GM18858 (cell line): ENCODE results near the gene VCAN.

Experiments used
- ATAC-seq: cut with Tn5 transposase; IDR thresholded peaks from one replicate; pipeline ENCODE4 v1.9.1; 2021; ENCODE audit not compliant: unreplicated experiment

Gene VCAN

DNA sequence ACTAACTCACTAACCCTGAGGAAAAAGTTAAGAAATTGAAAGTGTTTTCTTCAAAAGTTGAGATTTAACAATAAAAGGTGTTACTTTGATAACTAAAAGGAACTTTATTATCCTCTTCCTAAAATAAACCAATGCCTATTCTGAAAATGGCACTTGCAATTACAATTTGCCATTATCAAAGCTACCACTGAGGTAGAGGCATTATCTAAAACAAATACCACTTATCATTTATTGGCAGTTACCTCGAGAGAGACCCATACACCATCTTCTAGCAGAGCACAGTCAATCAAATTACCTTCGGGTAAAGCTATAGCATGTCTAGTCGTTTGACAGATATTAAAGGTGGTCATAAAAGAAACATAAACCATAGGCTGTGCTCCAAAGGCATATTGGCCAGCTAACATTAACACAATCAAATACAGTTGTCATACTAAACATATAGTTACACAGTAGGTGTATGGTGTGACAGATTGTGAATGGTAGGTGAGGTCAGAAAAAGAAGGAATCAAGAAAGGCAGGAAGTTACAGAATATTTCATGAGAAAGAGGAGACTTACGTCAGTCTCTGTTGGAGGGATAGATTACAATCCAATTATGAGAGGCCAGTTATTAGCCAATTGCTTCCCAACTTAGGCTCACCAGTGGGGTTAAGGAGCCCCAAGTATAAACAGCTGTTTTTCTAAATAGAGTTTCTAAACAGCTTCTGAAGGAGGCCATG lies 56.3 kb downstream of the VCAN start:
- ATAC-seq: no peak

DNA sequence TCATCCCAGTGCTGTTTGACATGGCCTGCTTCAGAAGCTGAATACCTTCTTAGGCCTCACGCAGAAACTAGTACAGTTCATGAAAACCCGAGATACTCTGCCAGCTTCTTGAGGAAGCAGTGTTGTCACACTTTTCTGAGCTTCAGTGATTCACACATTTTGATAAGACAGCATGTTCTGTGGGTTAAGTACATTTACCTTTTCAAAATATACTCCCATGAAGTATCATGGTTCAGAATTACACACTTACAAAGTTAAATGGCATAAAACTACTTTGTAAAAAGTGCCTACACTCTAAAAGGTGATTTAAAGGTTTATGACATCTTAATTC lies 56.9 kb downstream of the VCAN start:
- no peak for ATAC-seq

DNA sequence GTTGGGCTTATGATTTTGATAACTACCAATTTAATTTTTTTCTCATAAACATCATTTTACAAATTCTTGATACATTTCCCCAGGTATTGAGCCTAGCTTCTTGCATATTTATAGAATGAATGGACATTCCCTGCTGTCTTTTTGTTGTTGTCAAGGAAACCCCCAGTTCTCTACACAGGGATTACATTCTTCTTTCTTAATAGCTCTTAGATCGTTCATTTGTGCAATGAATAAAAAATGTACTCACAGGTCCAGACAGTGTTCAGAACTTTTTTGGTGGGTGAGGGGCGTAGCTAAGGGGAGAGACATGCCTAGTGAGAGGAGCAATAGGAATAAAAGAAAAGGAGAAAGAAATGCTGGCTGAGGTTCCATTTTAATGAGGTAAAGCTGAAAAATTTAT lies 58.6 kb downstream of the VCAN start:
- ATAC-seq: no peak

DNA sequence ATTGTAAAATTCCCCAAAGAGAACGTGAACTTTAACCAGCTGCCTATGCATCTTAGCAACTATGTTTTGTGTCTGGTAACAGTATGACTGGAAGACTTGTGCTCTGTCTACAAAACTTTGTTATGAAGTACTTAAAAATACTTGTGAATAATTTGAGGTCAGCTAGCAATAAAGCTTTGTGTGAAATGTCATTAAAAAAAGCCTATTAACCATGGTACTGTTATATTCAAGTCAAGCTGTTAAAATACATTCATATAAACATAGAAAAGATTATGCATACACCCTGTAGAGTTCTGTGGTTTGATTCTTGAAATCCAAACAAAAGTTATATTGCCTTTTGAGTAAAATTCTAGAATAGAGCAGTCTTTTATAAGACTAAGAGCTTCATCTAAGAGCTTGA lies 60.1 kb downstream of the VCAN start:
- ATAC-seq: no peak

DNA sequence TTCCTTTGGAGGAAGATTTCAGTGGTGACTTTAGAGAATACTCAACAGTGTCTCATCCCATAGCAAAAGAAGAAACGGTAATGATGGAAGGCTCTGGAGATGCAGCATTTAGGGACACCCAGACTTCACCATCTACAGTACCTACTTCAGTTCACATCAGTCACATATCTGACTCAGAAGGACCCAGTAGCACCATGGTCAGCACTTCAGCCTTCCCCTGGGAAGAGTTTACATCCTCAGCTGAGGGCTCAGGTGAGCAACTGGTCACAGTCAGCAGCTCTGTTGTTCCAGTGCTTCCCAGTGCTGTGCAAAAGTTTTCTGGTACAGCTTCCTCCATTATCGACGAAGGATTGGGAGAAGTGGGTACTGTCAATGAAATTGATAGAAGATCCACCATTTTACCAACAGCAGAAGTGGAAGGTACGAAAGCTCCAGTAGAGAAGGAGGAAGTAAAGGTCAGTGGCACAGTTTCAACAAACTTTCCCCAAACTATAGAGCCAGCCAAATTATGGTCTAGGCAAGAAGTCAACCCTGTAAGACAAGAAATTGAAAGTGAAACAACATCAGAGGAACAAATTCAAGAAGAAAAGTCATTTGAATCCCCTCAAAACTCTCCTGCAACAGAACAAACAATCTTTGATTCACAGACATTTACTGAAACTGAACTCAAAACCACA lies 67.4 kb downstream of the VCAN start:
- ATAC-seq: peak; percentile 95

DNA sequence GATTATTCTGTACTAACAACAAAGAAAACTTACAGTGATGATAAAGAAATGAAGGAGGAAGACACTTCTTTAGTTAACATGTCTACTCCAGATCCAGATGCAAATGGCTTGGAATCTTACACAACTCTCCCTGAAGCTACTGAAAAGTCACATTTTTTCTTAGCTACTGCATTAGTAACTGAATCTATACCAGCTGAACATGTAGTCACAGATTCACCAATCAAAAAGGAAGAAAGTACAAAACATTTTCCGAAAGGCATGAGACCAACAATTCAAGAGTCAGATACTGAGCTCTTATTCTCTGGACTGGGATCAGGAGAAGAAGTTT lies 67.9 kb downstream of the VCAN start:
- no peak for ATAC-seq

DNA sequence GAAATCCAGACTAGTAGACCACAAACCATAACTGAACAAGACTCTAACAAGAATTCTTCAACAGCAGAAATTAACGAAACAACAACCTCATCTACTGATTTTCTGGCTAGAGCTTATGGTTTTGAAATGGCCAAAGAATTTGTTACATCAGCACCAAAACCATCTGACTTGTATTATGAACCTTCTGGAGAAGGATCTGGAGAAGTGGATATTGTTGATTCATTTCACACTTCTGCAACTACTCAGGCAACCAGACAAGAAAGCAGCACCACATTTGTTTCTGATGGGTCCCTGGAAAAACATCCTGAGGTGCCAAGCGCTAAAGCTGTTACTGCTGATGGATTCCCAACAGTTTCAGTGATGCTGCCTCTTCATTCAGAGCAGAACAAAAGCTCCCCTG lies 68.6 kb downstream of the VCAN start:
- no peak for ATAC-seq

DNA sequence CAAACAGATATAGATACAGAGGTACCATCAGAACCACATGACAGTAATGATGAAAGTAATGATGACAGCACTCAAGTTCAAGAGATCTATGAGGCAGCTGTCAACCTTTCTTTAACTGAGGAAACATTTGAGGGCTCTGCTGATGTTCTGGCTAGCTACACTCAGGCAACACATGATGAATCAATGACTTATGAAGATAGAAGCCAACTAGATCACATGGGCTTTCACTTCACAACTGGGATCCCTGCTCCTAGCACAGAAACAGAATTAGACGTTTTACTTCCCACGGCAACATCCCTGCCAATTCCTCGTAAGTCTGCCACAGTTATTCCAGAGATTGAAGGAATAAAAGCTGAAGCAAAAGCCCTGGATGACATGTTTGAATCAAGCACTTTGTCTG lies 69.2 kb downstream of the VCAN start:
- ATAC-seq: no peak

DNA sequence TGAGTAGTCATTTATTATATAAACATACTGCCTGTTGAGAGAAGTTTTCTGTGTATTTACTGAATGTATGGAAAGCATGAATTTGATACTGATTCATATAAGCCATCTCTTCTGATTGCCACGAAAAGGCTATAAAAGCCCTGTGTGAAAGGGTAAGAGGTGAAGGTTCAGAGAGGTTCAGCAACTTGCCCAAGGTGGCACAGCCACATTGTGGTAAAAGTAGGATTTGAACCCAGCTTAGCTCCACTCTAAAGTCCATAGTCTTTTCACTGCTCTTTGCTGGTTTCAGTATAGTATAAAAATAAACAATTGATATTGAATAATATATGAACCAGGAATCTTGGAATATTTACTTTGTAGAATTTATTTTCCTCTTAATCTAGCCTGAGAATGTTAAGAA lies 71.3 kb downstream of the VCAN start:
- ATAC-seq: no peak

DNA sequence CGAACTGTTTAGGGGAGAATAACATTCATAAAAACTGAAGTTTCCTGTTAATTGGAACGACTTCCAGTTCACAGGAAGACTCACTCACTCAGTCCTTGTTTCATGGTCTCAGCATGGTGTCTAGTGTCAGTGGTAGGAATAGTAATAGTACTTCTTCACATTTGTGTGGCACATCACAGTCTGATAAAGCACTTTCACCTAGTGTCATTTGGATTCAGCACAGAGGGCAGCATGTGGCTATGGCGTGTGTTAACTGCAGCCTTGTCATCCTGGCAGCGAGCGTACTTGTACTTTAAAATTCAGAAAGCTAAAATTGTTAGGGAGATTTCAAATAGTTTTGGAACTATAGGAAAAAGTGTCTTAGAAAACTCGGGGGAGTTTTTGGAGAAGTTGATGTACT lies 72.4 kb downstream of the VCAN start:
- ATAC-seq: no peak

DNA sequence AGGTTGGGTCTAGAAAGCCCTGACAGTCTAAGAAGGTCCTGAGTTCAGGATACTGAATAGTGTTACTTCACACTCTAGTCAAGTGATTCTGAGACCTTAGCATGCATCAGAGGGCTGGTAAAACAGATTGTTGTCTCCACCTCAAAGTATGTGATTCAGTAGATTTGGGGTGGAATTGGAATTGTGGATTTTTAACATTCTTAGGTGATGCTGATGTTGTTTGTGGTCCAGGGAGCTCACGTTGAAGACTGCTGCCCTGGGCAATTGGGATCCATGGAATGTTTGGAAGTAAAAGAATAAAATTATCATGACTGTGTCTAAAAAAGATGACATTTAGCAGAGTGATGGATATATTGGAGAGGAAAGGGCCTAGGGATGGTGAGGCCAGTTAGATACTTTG lies 75.6 kb downstream of the VCAN start:
- ATAC-seq: no peak

DNA sequence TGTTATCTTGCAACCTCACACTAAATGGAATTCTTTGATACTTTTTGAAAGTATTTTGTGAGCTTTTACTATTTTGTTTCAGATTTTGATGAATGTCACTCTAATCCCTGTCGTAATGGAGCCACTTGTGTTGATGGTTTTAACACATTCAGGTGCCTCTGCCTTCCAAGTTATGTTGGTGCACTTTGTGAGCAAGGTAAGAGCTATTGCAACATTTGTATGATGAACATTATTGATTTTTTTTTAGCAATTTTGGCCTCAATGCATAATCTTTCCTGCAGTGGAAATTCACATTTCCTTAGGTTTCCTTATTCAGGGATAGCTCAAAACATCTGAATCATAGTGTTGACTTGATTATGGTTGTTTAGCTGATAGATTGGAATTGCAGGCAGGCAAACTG lies 76.3 kb downstream of the VCAN start:
- ATAC-seq: no peak

DNA sequence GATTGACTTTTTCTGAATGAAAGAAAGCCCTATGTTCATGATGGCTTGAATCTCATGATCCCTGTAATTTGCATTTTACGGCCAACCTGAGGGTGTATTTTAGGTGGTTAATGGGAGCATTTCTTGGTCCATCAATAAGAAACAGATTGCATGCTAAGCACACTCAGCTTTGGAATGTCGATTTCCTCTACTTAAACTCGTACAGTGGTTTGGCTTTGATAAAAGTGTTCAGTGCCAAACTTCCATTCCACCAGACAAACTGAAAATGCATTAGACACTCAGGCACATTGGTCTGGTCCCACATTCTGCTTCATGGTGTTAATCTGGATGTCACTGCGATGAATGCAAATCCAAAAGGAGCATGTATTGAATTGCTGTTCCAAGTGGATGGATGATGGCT lies 77.0 kb downstream of the VCAN start:
- ATAC-seq: no peak

DNA sequence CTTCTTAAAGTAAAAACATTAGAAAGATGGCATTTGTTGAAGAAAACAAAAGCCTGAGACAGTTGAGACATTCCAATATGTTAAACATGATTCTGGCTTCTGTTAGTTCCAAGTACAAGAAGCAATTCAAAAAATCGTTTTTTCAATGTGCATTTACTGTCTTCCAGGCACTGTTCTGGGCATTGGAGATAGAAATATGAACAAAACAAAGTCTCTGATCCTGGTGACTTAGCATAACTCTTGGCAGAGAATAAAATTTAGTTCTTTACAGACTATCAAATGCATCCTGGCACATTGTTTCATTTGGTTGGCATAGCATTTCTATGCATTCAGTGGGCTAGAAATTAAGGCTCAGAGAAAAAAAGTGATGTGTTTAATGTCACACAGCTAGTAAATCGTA lies 77.5 kb downstream of the VCAN start:
- no peak for ATAC-seq

DNA sequence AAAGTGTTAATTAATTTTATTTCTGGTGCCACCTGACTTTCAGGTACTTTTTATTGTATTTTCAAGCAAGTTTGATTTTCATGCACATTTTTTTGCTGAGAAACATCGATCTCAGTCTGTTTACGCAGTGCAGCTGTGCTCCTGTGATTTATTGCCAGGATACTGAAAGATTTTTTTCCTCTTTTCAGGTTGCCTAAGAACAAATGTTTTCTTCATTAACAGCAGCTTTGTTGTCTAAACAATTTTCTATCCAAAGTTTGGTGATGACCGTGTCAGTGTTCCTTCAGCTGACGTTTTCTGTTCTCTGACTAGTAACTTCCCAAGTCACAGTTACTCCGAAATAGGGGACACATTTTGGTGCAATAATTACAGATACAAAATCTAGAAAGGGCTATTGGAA lies 78.1 kb downstream of the VCAN start:
- ATAC-seq: no peak

DNA sequence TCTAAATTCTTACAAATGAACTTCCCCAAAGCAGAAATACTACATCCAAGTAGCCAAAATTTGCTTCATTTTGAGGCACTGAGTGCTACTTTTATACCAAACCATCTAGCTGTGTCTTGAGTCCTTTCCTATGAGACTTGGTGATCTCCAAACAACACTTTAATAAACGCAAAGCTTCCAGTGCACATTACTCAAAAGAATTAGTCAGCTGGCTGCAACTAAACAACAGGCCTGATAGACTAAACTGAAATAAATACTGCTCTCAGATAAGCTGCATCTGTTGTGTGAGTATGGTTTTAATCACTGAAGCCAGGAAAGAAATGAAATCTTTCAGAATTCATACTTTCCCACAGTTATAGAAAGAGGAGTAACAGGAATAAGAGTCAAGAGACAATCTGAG lies 80.3 kb downstream of the VCAN start:
- ATAC-seq: no peak

DNA sequence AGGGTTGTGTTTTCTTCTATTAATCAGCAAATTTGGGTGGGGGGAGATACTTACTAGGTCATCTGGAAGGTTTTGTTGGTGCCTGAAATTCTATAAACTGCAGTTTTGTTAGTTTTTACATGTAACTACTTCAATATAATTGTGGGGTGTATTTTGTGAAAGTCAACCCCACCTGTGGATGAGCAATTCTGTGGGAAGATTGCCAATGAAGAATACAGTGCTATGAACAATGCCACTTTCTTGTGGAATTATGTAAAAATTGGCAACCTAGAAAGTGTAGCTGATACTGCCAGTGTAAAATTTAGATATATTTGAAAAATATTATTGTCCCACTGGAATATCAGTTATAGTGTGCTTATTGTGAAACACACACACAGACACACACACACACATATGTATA lies 80.7 kb downstream of the VCAN start:
- no peak for ATAC-seq

DNA sequence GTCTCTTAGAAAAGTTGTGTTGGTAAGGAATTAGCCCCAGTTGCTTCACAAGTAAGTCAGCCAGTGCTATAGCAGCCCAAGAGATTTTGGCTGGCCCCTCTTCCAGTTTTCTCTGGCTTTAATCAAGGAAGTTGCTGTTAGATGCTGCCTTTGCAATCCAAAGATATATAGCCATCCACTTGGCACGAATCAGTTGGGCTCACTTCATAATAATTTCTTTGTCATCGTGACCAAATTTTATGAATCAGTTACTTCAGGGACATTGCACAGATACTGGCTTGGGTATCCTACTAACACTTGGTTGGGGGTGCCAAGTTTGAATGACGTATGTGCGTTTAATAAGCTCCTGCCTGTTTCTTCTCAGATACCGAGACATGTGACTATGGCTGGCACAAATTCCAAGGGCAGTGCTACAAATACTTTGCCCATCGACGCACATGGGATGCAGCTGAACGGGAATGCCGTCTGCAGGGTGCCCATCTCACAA lies 81.5 kb downstream of the VCAN start:
- no peak for ATAC-seq

DNA sequence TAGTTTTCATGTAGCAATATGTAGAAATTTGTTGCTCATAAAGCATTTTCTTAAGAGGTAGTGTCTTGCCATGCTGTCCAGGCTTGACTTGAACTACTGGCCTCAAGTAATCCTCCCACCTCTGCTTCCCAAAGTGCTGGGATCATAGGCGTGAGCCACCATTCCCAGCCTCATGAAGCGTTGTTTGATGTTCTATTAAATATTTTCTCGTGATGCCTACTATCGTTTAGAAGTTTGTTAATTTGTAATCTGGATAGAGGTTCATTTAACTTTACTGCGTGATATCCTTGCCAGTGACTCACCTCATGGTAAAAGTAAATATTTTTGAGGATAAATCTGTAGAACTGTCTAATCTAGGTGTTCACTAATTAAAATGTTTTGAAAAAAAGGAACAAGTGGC lies 82.6 kb downstream of the VCAN start:
- ATAC-seq: no peak

DNA sequence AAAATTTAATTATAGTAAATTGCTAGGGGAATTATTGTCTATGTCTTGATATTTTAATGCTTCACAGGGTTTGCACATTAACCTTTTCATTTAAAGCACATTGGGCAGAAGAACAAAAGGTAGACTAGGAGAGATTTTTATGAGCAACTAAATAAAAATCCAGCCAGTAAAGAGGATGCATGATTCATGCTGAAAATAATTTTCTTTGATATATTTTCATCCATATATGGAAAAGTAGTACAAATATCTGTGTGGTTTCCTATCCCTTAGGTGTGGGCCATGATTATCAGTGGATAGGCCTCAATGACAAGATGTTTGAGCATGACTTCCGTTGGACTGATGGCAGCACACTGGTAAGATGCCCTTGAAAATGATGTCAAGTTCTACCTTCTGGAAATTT lies 83.1 kb downstream of the VCAN start:
- no peak for ATAC-seq

DNA sequence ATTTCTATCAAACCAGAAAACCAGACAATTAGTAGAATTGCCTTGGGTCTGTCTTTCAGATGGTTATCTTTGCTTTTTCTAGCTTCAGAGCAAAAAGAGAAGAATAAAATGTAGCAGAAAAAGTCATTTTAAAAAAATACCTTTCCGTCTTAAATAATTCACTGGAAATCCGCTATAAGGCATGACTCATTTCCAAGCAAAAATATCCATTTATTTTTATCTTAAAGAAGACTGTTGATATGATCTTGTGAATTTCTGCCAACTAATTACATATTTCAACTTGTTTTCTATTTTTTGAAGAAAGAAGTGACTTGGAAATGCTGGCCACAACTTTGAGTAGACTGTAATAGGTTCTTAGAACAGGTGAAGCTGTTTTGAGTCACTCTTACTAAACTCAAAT lies 83.7 kb downstream of the VCAN start:
- no peak for ATAC-seq

DNA sequence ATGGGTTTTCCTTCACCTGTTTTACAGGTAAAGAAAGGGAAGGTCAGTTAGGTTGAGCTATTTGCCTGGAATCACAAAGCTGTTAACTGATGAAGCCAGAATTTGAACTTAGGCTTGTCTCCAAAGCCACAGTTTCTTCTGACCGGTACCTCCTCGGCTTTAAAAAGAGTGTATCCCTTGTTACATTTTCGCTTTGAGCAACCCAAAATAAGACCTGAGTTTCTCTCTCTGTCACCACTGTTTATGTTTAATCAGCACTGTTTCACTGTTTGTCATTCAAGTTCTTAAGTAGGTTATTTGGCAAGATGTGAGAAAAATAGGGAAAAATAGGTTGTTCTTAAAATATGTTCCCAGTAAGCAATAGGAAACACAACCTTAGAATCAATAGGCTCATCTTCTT lies 84.6 kb downstream of the VCAN start:
- ATAC-seq: peak; percentile 79

DNA sequence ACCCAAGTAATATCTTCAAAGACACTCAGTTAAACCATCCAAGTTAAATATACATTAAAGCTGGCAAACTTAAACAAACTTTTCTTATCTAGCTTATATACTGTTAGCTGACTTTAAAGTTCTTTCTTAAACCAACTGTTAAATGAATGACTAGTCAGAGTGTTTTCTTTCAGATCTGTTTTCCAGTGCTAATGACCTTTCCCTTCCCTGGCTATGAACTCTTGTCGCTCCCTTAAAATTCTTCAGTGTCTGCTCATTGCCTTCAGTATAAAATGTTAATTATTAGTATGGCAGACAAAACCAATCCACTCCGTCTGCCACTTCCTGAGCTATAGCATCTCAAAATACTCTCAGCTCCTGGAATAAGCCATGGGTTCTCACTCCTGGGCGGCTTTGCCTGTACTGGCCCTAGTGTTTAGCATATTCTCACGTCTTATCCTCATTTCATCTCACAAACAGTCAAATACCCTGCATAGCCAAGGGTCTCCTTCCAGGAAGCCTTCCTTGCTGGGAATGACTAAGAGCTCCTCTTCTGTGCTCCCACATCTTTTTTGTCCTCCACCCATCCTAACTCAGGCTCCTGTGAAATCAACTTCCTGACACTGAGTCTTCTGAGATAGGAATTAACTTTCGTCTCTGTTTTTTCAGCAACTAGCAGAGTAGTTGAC lies 87.7 kb downstream of the VCAN start:
- ATAC-seq: no peak
